Testis (tissue), 3 donors: ENCODE data around the gene BMP7. TPM values are rescaled to one million over a fixed set of nuclear protein-coding genes. Genes with fewer than 3 reads are reported as not detected.

Experiments used
- DNase-seq: peaks from one replicate; pipeline ENCODE4 v3.0.0-alpha.2; 2019
- H3K27ac ChIP-seq, 2 donors: fragments of 200-600 bp; sonication (generic); one replicate each; pipeline ENCODE4 v1.5.1; 2019
- H3K27me3 ChIP-seq: fragments of 200-600 bp; sonication (generic); one replicate; pipeline ENCODE4 v1.5.1; 2019
- H3K36me3 ChIP-seq: fragments of 200-600 bp; sonication (generic); one replicate; pipeline ENCODE4 v1.5.1; 2017; ENCODE audit warnings: low read depth; ENCODE audit errors: missing control alignments
- H3K4me1 ChIP-seq: fragments of 200-600 bp; sonication (generic); one replicate; pipeline ENCODE4 v1.5.1; 2019
- H3K4me3 ChIP-seq, 2 donors: fragments of 200-600 bp; sonication (generic); one replicate each; pipeline ENCODE4 v1.5.1; 2017 to 2019
- H3K9me3 ChIP-seq: fragments of 200-600 bp; sonication (generic); one replicate; pipeline ENCODE4 v1.5.1; 2017
- POLR2A ChIP-seq: fragments of 450-650 bp; IDR thresholded peaks from one replicate; pipeline ENCODE4 v1.6.1; 2017; ENCODE audit warnings: antibody characterized with exemption, mild to moderate bottlenecking, moderate library complexity
- WGBS, 2 donors: methylation state at CpG; one replicate each; pipeline ENCODE4 v1.1.5; 2018; 5-methylcytosine and 5-hydroxymethylcytosine counted together
- intact Hi-C: fragments of 100-400 bp; cut with DNase I; formaldehyde crosslinking; loops from one replicate; pipeline ENCODE4 v1.15.1; 2023; ENCODE audit warnings: low total_unique reads
- polyA plus RNA-seq: library from polyadenylated mRNA; stranded (reverse); fragments of 350-450 nt; fragmentation: Illumina TruSeq; extraction: RNeasy Lipid Tissue Mini Kit (QIAGEN cat#74804); gene quantifications from one replicate; pipeline ENCODE4 v1.2.3, GENCODE V29; 2014; ENCODE audit warnings: low read depth, low replicate concordance; ENCODE audit not compliant: insufficient read depth
- total RNA-seq, 2 donors: library from RNA; depleted of rRNA; stranded (reverse); fragments of >200 nt; gene quantifications; one replicate each; pipeline ENCODE4 v1.2.3, GENCODE V29; 2016
- TF ChIP-seq, protein P1 (sequence below), 3 experiments: fragments of 450-650 bp in 2 of 3; fragments of 200-600 bp in 1 of 3; sonication (generic) in 1 of 3; IDR thresholded peaks; one replicate each; pipeline ENCODE4 v1.5.1; 2016 to 2019; ENCODE audit warnings: antibody characterized with exemption in 3 of 3, mild to moderate bottlenecking in 2 of 3, moderate library complexity in 1 of 3

BMP7 gene
- total and polyA plus RNA-seq, 3 donors from 2014 or later: 2.4 to 7.1 (median 3.3) TPM

DNA sequence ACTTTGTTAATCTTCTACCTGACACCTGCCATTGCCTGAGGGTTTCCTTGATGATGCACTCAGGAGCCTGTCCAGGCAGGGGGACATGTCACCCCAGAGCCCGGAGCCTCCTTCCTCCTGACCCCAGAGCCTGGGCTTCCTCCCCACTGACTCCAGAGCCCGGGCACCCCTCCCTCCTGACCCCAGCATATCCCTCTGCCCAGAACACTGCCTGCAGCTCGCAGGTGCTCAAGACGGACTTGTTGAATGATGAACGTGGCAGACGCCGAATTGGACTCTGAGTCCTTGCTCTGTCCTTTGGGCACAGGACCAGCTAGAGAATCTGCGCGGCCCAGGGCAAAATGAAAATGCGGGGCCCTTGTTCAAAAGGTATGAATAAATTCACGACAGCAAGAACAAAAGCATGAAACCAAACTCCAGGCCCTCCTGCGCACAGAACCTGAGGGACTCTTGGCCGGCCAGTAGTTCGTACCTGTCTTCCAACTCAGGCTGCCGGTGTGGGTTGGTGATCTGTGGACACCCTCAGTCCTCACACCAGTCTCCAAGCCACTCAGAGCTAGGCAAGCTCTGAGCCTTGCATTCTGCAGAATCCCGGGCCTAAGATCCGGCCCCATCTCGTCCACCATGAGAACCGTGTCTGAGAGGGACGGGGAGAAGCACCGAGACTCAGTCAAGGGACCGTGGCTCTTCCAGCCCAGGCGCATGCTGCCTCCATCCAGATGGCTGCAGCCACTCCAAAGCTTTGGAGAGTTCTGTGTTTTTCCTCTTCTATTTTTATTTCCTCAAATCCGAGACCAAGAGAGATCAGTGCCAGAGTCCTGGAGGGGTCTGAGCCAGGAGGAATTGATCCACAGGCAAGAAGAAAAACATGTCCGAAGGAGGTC, 104.7 kb downstream of the BMP7 start:
- WGBS, 2 donors: 84 to 87% methylated on average over 25 of the region's 25 CpGs
- no peaks in the 10 kb centered on the region for H3K4me1 ChIP-seq
- H3K27ac ChIP-seq: no peak overlapping the region
- TF ChIP-seq, protein P1, sequence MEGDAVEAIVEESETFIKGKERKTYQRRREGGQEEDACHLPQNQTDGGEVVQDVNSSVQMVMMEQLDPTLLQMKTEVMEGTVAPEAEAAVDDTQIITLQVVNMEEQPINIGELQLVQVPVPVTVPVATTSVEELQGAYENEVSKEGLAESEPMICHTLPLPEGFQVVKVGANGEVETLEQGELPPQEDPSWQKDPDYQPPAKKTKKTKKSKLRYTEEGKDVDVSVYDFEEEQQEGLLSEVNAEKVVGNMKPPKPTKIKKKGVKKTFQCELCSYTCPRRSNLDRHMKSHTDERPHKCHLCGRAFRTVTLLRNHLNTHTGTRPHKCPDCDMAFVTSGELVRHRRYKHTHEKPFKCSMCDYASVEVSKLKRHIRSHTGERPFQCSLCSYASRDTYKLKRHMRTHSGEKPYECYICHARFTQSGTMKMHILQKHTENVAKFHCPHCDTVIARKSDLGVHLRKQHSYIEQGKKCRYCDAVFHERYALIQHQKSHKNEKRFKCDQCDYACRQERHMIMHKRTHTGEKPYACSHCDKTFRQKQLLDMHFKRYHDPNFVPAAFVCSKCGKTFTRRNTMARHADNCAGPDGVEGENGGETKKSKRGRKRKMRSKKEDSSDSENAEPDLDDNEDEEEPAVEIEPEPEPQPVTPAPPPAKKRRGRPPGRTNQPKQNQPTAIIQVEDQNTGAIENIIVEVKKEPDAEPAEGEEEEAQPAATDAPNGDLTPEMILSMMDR (IDR thresholded peaks at IDR 0.05): no peak
- no peak for TF ChIP-seq POLR2A
- no peak overlapping the region for H3K4me3 ChIP-seq
- H3K27me3 ChIP-seq: no peaks in the 10 kb centered on the region
- intact Hi-C loops: no loop called here
- no peaks in the 10 kb centered on the region for H3K36me3 ChIP-seq
- DNase-seq: no peak
- no peaks in the 10 kb centered on the region for H3K9me3 ChIP-seq

DNA sequence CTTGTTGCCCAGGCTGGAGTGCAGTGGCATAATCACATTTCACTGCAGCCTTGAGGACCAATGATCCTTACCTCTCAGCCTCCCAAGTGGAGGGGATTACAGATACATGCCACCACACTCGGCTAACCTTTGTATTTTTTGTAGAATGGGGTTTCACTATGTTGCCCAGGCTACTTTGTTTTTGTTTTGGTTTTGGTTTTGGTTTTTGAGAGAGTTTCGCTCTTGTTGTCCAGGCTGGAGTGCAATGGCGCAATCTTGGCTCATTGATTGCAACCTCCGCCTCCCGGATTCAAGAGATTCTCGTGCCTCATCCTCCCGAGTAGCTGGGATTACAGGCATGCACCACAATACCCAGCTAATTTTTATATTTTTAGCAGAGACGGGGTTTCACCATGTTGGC, 105.5 kb downstream of the BMP7 start:
- Histone ChIP-seq H3K27ac (no peak overlapping the region), H3K4me3 (no peak overlapping the region), H3K9me3 (no peaks in the 10 kb centered on the region), H3K36me3 (no peaks in the 10 kb centered on the region), H3K27me3 (no peaks in the 10 kb centered on the region), H3K4me1 (no peaks in the 10 kb centered on the region)
- DNase-seq: no peak
- intact Hi-C loops: no loop called here
- 87 to 96% methylated on average over 8 of the region's 8 CpGs for WGBS, 2 donors
- TF ChIP-seq, protein P1 (IDR thresholded peaks at IDR 0.05): no peak
- TF ChIP-seq POLR2A: no peak

DNA sequence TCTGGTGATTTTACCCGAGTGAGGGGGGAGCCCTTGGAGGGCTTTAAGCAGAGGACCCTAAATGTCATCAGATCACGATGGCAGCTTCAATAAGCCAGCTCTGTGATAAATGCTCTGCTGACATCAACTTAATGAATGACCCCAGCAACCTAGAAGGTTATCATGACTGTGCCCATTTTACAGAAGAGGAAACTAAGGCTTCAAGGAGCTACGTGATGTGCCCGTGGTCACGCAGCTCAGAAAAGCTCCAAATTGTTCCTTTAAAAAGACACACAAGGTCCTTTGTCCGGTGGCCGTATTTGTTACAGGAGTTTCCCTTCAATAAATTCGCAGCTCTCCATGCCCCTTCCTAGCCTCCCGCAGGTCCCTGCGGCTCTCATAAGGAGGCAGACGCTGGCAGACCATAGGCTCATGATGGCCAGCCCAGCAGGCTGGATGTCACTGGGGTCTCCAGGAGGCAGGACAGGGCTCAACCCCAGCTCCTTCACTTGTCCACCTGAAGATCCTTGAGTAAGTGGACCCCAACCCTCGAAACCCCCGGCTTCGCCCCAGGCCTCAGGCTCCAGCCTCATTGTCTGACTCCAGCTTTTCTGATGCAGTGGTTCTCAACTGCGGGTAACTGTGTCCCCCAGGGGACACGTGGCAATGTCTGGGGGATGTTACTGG, 106.4 kb downstream of the BMP7 start:
- TF ChIP-seq, protein P1 (IDR thresholded peaks at IDR 0.05): no peak
- no peak overlapping the region for H3K27ac ChIP-seq
- H3K4me3 ChIP-seq: no peak overlapping the region
- no peaks in the 10 kb centered on the region for H3K4me1 ChIP-seq
- no peak for DNase-seq
- no peaks in the 10 kb centered on the region for H3K9me3 ChIP-seq
- H3K36me3 ChIP-seq: no peaks in the 10 kb centered on the region
- no peaks in the 10 kb centered on the region for H3K27me3 ChIP-seq
- WGBS, 2 donors: 86 to 88% methylated on average over 16 of the region's 16 CpGs
- intact Hi-C loops: no loop called here

DNA sequence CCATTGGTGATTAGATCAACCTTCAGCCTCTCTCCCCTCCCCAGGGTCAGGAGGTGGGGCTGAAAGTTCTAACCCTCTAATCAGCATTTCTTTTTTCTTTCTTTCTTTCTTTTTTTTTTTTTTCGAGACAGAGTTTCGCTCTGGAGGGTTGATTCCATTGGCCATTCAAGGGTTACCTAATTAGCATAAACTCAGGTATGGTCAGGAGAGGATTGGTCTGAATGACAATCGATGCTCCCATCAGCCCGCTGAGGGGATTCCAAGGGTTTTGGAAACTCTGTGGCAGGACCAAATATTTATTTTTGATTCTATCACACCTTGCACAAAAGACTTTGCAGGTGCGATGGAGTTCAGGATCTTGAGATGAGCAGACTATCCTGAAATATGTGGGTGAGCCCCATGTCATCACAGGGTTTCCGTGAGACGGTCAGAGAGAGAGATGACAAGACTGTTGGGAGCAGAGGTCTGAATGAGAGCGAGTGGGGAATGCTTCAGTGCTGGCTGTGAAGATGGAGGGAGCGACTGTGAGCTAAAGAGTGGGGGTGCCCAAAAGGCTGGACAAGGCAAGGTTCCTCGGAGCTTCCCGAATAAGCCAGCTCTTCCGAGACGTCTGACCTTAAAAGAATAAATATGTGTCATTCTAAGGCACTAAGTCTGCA, 107.1 kb downstream of the BMP7 start:
- Histone ChIP-seq H3K27me3 (no peaks in the 10 kb centered on the region), H3K9me3 (no peaks in the 10 kb centered on the region), H3K4me3 (no peak overlapping the region), H3K4me1 (no peaks in the 10 kb centered on the region), H3K27ac (no peak overlapping the region), H3K36me3 (no peaks in the 10 kb centered on the region)
- no peak for DNase-seq
- intact Hi-C loops: no loop called here
- 75 to 77% methylated on average over 13 of the region's 13 CpGs for WGBS, 2 donors
- TF ChIP-seq, protein P1 (IDR thresholded peaks at IDR 0.05): no peak
- no peak for TF ChIP-seq POLR2A
